NT2/D1 (cell line): ENCODE data around the gene SEC14L1.

Experiments used
- SUZ12 ChIP-seq: IDR thresholded peaks from 2 replicates; pipeline ENCODE4 v1.6.1; 2011; ENCODE audit not compliant: insufficient read length, insufficient read depth; ENCODE audit errors: extremely low read depth
- YY1 ChIP-seq: IDR thresholded peaks from 2 replicates; pipeline ENCODE4 v1.6.1; 2011; ENCODE audit not compliant: insufficient read length, insufficient read depth
- ZNF274 ChIP-seq: IDR thresholded peaks from 2 replicates; pipeline ENCODE4 v1.6.1; 2011; ENCODE audit warnings: mild to moderate bottlenecking, low read depth, low read length

DNA sequence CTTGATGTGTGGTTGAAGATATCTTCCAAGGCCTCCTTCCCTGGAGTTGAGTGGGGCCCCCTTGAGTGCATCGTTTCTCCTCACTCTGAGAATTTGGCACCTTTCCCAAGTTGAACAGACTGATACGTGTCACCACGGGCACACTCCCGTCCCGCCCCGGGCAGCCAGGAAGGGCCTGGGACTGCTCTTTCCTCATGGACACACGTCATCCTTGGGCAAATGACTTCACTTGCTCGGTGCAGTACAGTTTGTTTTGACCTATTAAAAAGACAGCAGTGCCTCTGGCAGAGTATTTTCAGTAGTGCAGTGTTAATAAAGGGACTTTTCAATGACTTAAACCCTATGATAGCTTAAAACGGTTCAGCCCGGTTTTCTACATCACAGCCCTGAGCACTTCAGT lies 59.9 kb downstream of the SEC14L1 start:
- TF ChIP-seq ZNF274 (no peak), YY1 (no peak), SUZ12 (no peak)
